ENCODE measurements around the gene VOPP1.

DNA sequence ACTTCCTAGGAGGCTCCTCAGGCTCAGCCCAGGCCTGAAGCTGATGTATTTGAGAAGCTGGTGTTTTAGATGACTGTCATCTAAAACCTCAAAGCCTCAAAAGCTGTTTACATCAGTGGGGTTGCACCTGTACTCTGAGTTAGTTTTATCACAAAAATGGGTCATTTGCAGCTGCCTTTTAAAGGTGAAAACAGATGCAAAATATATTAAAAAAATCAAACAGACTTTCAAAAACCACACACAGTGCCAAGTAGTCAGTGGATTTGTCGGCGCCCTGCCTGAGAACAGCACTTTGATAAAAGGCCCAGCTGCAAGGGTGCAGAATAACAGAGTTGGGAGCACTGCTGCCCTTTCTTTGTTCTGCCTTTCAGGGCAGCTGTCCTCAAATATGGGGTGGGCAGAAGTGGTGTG is 103.0 kb downstream of the VOPP1 start:
- TF ChIP-seq POLR2A (IDR thresholded peaks at IDR 0.05; ENCODE audit: low read length), result no peak
- TF ChIP-seq GATA1 (IDR thresholded peaks at IDR 0.05; ENCODE audit: low read depth, low read length), result no peak

Measured in erythroblast (primary cell).